ENCODE measurements around the gene BCAS4.

DNA sequence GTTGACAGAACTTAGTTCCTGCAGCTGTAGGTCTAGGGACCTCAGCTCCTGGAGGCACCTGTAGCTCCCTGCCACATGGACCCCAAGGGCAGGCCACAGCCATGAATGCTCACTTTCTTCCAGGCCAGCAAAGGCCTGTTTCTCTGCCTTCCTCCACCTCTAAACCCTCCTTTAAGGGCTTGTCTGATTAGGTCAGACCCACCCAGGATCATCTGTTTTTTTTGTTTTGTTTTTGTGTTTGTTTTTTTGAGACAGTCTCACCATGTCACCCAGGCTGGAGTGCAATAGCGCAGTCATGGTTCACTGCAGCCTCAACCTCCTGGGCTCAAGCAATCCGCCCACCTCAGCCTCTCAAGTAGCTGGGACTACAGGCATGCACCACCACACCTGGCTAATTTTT is 11.5 kb upstream of the BCAS4 start:
- TF ChIP-seq, protein P1, sequence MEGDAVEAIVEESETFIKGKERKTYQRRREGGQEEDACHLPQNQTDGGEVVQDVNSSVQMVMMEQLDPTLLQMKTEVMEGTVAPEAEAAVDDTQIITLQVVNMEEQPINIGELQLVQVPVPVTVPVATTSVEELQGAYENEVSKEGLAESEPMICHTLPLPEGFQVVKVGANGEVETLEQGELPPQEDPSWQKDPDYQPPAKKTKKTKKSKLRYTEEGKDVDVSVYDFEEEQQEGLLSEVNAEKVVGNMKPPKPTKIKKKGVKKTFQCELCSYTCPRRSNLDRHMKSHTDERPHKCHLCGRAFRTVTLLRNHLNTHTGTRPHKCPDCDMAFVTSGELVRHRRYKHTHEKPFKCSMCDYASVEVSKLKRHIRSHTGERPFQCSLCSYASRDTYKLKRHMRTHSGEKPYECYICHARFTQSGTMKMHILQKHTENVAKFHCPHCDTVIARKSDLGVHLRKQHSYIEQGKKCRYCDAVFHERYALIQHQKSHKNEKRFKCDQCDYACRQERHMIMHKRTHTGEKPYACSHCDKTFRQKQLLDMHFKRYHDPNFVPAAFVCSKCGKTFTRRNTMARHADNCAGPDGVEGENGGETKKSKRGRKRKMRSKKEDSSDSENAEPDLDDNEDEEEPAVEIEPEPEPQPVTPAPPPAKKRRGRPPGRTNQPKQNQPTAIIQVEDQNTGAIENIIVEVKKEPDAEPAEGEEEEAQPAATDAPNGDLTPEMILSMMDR (IDR thresholded peaks at IDR 0.05; ENCODE audit: low read depth, low read length), result no peak
- TF ChIP-seq EZH2phosphoT487 (IDR thresholded peaks at IDR 0.05; ENCODE audit: low read depth), result no peak

Data from OCI-LY3 (cell line).